Heart left ventricle (tissue), 13 donors: ENCODE results near the gene ADGRA1.

Source experiments
- CTCF ChIP-seq, 12 donors: fragments of 200-600 bp; sonication (generic) in 4 of 12; IDR thresholded peaks; one replicate each; pipeline versions ENCODE4 v1.5.0 to v1.8.0; 2018 to 2022; ENCODE audit warnings: antibody characterized with exemption in 12 of 12, mild to moderate bottlenecking in 5 of 12
- POLR2A ChIP-seq, 2 donors: fragments of 450-650 bp; IDR thresholded peaks; one replicate each; pipeline ENCODE4 v1.6.1; 2017; ENCODE audit warnings: antibody characterized with exemption in 2 of 2, mild to moderate bottlenecking in 2 of 2, moderate library complexity in 2 of 2
- donor health status: ischemic (EF 13 %, LVEDD 7.1; RV severe dilation, severe dysfunction).
- donor health status: DM: no; HTN: yes; CAD: no.
- donor health status: DM: no; HTN: no; CAD: no.
- donor health status: ischemic (EF 25% LVEDD 6.9; RV normal size, moderate dysfunction).
- donor health status: ischemic (EF 25% LVEDD 5.7; RV mildly dilated, moderate dysfunction).
- donor health status: ischemic (EF 35%, LVEDD 5.7; RV mildly dilated, moderate dysfunction).
- donor health status: nonischemic (EF 11% LVEDD 7.7; RV severe dilation, severe dysfunction).
- donor health status: DM: yes; HTN: yes; CAD: no.
- donor health status: PGD.
- donor health status: ischemic (EF 29% LVEDD 5.4; RV normal size, mild dysfunction).
- donor health status: nonischemic (EF 23%, LVEDD 6.1; RV moderate dilation, normal function).

GRCh38 chr10:133096616-133097269, 9.0 kb downstream of the ADGRA1 start:
- TF ChIP-seq CTCF (IDR thresholded peaks at IDR 0.05): peak in 2 of 12 donors; percentile 8 to 14
- no peak for TF ChIP-seq POLR2A (IDR thresholded peaks at IDR 0.05)
